Upper lobe of right lung (tissue), 1 donor: ENCODE results near the gene MICOS13. TPM values are rescaled to one million over a fixed set of nuclear protein-coding genes. Genes with fewer than 3 reads are reported as not detected.
"Not testable (repeated sequence)": the region's sequence is repeated elsewhere in the genome, so short reads cannot be mapped to it uniquely, and the experiment has no call there.

ENCODE experiments used
- ATAC-seq: fragments of 200-7000 bp; cut with Tn5 transposase; one replicate; pipeline ENCODE4 v1.9.1; 2020; ENCODE audit warnings: mild to moderate bottlenecking, moderate library complexity
- DNase-seq: peaks from one replicate; pipeline ENCODE4 v3.0.0-alpha.2; 2020
- H3K27ac ChIP-seq: fragments of 200-600 bp; one replicate; pipeline ENCODE4 v1.8.0; 2022
- H3K27me3 ChIP-seq: fragments of 200-600 bp; one replicate; pipeline ENCODE4 v1.8.0; 2022; ENCODE audit warnings: mild to moderate bottlenecking
- H3K36me3 ChIP-seq: fragments of 200-600 bp; one replicate; pipeline ENCODE4 v1.8.0; 2022
- H3K4me1 ChIP-seq: fragments of 200-600 bp; one replicate; pipeline ENCODE4 v1.8.0; 2022
- H3K4me3 ChIP-seq: fragments of 200-600 bp; one replicate; pipeline ENCODE4 v1.8.0; 2022; ENCODE audit warnings: mild to moderate bottlenecking
- H3K9me3 ChIP-seq: fragments of 200-600 bp; one replicate; pipeline ENCODE4 v1.8.0; 2022
- CTCF ChIP-seq: fragments of 200-600 bp; IDR thresholded peaks from one replicate; pipeline ENCODE4 v1.8.0; 2022; ENCODE audit warnings: antibody characterized with exemption
- intact Hi-C: fragments of 100-400 bp; cut with DNase I; formaldehyde crosslinking; loops from one replicate; pipeline ENCODE4 v1.11.0; 2022
- total RNA-seq: library from RNA; stranded (reverse); fragmentation: NEBNext Ultra II Directional; extraction: Animal tissue kit (Norgen Biotek cat#: 25700); gene quantifications from one replicate; pipeline ENCODE4 v1.2.1, GENCODE V29; 2021
- donor health status: DM: no; HTN: yes; CAD: no; lungs with severe emphysema.

Gene MICOS13
- total RNA-seq, 1 donor from 2014 or later: 48.3 TPM

- Histone ChIP-seq H3K27me3 (no peaks in the 10 kb centered on the region), H3K4me3 (no peak overlapping the region), H3K4me1 (no peaks in the 10 kb centered on the region), H3K27ac (no peak overlapping the region), H3K36me3 (peaks cover 76% of the 10 kb centered on the region), H3K9me3 (no peaks in the 10 kb centered on the region)
- intact Hi-C loops: no loop called here
- no peak for TF ChIP-seq CTCF
- DNase-seq (no peak), ATAC-seq (no peak)
Measured at GRCh38 chr19:5703819-5704818, 23.8 kb upstream of the MICOS13 start.

GRCh38 chr19:5702053-5702410 lies 21.7 kb upstream of the MICOS13 start:
- peaks cover 74% of the 10 kb centered on the region for H3K36me3 ChIP-seq

GRCh38 chr19:5700455-5701092 lies 20.3 kb upstream of the MICOS13 start:
- no peaks in the 10 kb centered on the region for H3K4me1 ChIP-seq
- peaks cover 74% of the 10 kb centered on the region for H3K36me3 ChIP-seq
- ATAC-seq (no peak), DNase-seq (no peak)
- TF ChIP-seq CTCF: no peak
- H3K4me3 ChIP-seq: no peak overlapping the region
- no peak overlapping the region for H3K27ac ChIP-seq
- no peaks in the 10 kb centered on the region for H3K27me3 ChIP-seq
- intact Hi-C loops: no loop called here
- H3K9me3 ChIP-seq: no peaks in the 10 kb centered on the region

More at GRCh38 chr19:5702053-5702410, 21.7 kb upstream of the MICOS13 start:
- H3K27me3 ChIP-seq, ATAC-seq, DNase-seq, H3K9me3 ChIP-seq, intact Hi-C loops, H3K4me3 ChIP-seq, H3K27ac ChIP-seq, H3K4me1 ChIP-seq: not testable (repeated sequence)

GRCh38 chr19:5698635-5699422 lies 18.5 kb upstream of the MICOS13 start:
- ATAC-seq (no peak), DNase-seq (no peak)
- H3K9me3 ChIP-seq: no peaks in the 10 kb centered on the region
- H3K27me3 ChIP-seq: no peaks in the 10 kb centered on the region
- no peak for TF ChIP-seq CTCF
- intact Hi-C loops: no loop called here
- no peaks in the 10 kb centered on the region for H3K4me1 ChIP-seq
- no peak overlapping the region for H3K4me3 ChIP-seq
- no peak overlapping the region for H3K27ac ChIP-seq
- peaks cover 74% of the 10 kb centered on the region for H3K36me3 ChIP-seq

- Histone ChIP-seq H3K4me1 (no peaks in the 10 kb centered on the region), H3K27me3 (no peaks in the 10 kb centered on the region), H3K36me3 (peaks cover 74% of the 10 kb centered on the region), H3K27ac (no peak overlapping the region), H3K9me3 (no peaks in the 10 kb centered on the region), H3K4me3 (no peak overlapping the region)
- intact Hi-C loops: no loop called here
- ATAC-seq (no peak), DNase-seq (no peak)
- TF ChIP-seq CTCF: no peak
Measured at GRCh38 chr19:5697890-5698634, 17.7 kb upstream of the MICOS13 start.
